Stimulated activated CD8-positive, alpha-beta memory T cell treated with anti-CD3 and anti-CD28 coated beads, Interleukin-15, amount 100 ng/mL, for 4 hours (primary cell): Measurements from ENCODE around the gene KATNBL1.

Experiments used
- DNase-seq, 2 donors: peaks; one replicate each; pipeline ENCODE4 v3.0.0-alpha.2; 2020; ENCODE audit warnings: low read depth in 2 of 2

The KATNBL1 gene

GRCh38 chr15:34209421-34210282, at the start of gene KATNBL1:
Gene KATNBL1, minus strand, starts transcription at chr15:34210096. Its CDS starts 46,420 bp downstream, at chr15:34163676.
- peak; percentile 88 to 91 for DNase-seq

GRCh38 chr15:34259566-34259965, 49.7 kb upstream of the KATNBL1 start:
- no peak for DNase-seq

- DNase-seq, result no peak
These were observed 48.3 kb upstream of the KATNBL1 start for GRCh38 chr15:34258151-34258550.

GRCh38 chr15:34252545-34252944, 42.6 kb upstream of the KATNBL1 start:
- no peak for DNase-seq

- no peak for DNase-seq
These were observed 38.3 kb upstream of the KATNBL1 start for GRCh38 chr15:34248190-34248589.

- no peak for DNase-seq
These were observed 36.5 kb upstream of the KATNBL1 start for GRCh38 chr15:34246276-34246976.

GRCh38 chr15:34243226-34243625, 33.3 kb upstream of the KATNBL1 start:
- no peak for DNase-seq

- no peak for DNase-seq
These were observed 32.4 kb upstream of the KATNBL1 start for GRCh38 chr15:34242331-34242710.

GRCh38 chr15:34241376-34242330, 31.8 kb upstream of the KATNBL1 start:
- DNase-seq, result peak in 1 of 2 donors; percentile 20

GRCh38 chr15:34240537-34240936, 30.6 kb upstream of the KATNBL1 start:
- DNase-seq, result no peak

GRCh38 chr15:34239151-34239808, 29.4 kb upstream of the KATNBL1 start:
- no peak for DNase-seq

GRCh38 chr15:34233614-34234013, 23.7 kb upstream of the KATNBL1 start:
- no peak for DNase-seq

- no peak for DNase-seq
These were observed 14.2 kb upstream of the KATNBL1 start for GRCh38 chr15:34223904-34224596.

GRCh38 chr15:34217587-34218225, 7.8 kb upstream of the KATNBL1 start:
- no peak for DNase-seq

- DNase-seq, result no peak
These were observed 6.8 kb upstream of the KATNBL1 start for GRCh38 chr15:34216527-34217270.

- no peak for DNase-seq
These were observed 4.2 kb upstream of the KATNBL1 start for GRCh38 chr15:34214135-34214534.

- DNase-seq, result no peak
These were observed 3.8 kb upstream of the KATNBL1 start for GRCh38 chr15:34213690-34214089.

GRCh38 chr15:34206011-34206410, 3.9 kb downstream of the KATNBL1 start:
- no peak for DNase-seq

- DNase-seq, result no peak
These were observed 6.0 kb downstream of the KATNBL1 start for GRCh38 chr15:34203936-34204335.

GRCh38 chr15:34203305-34203704, 6.6 kb downstream of the KATNBL1 start:
- DNase-seq, result no peak
